Central memory CD8-positive, alpha-beta T cell (primary cell): ENCODE measurements around the gene FIP1L1.

Source experiments
- ATAC-seq: fragments of 150-1000 bp; cut with Tn5 transposase; replicated peaks from 2 replicates; pipeline ENCODE4 v1.10.0; 2022; ENCODE audit warnings: mild to moderate bottlenecking, moderate FRiP score, moderate number of reproducible peaks; ENCODE audit not compliant: poor library complexity, severe bottlenecking; ENCODE audit errors: extremely low read depth
- DNase-seq, 2 donors: peaks; one replicate each; pipeline ENCODE4 v3.0.0; 2021; ENCODE audit warnings: low spot score in 2 of 2
- H3K27ac Mint-ChIP-seq: one replicate; pipeline ENCODE4 v1.8.0; 2022; ENCODE audit warnings: low read depth, mild to moderate bottlenecking, moderate library complexity, mixed read lengths
- H3K27me3 Mint-ChIP-seq: one replicate; pipeline ENCODE4 v1.8.0; 2022; ENCODE audit warnings: mixed read lengths
- H3K36me3 Mint-ChIP-seq: one replicate; pipeline ENCODE4 v1.8.0; 2022; ENCODE audit warnings: mild to moderate bottlenecking, moderate library complexity, mixed read lengths; ENCODE audit not compliant: insufficient read depth
- H3K4me1 Mint-ChIP-seq: one replicate; pipeline ENCODE4 v1.8.0; 2022; ENCODE audit warnings: mixed read lengths
- H3K4me3 Mint-ChIP-seq: one replicate; pipeline ENCODE4 v1.8.0; 2022; ENCODE audit warnings: mild to moderate bottlenecking, moderate library complexity, mixed read lengths
- H3K9me3 Mint-ChIP-seq: one replicate; pipeline ENCODE4 v1.8.0; 2022; ENCODE audit warnings: mixed read lengths

Gene FIP1L1

GRCh38 chr4:53500546-53500945, 123.1 kb downstream of the FIP1L1 start:
- Mint-ChIP-seq H3K4me3 (no peak overlapping the region), H3K36me3 (no peaks in the 10 kb centered on the region), H3K4me1 (no peaks in the 10 kb centered on the region), H3K27ac (no peak overlapping the region), H3K9me3 (no peaks in the 10 kb centered on the region), H3K27me3 (peaks cover 4% of the 10 kb centered on the region)
- DNase-seq (no peak), ATAC-seq (no peak)

GRCh38 chr4:53501561-53501960, 124.1 kb downstream of the FIP1L1 start:
- ATAC-seq (no peak), DNase-seq (no peak)
- Mint-ChIP-seq H3K36me3 (no peaks in the 10 kb centered on the region), H3K9me3 (no peaks in the 10 kb centered on the region), H3K27me3 (peaks cover 10% of the 10 kb centered on the region), H3K27ac (no peak overlapping the region), H3K4me1 (no peaks in the 10 kb centered on the region), H3K4me3 (no peak overlapping the region)

DNA sequence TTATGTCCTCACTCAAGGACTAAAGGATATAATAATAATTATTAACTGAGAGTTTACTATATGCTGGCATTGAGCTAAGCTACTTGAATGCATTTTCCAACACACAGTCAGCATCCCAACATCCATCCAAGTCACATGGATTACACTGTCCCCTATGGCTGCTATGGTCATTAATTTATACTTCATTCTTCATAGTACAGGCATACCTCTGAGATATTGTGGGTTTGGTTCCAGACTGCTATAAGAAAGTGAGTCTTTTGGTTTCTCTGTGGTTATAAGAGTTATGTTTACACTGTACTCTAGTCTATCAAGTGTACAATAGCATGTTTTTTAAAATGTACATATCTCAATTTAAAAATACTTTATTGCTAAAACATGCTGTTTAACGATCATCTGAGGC, 124.7 kb downstream of the FIP1L1 start:
- H3K36me3 Mint-ChIP-seq, result no peaks in the 10 kb centered on the region
- H3K4me3 Mint-ChIP-seq, result no peak overlapping the region
- ATAC-seq (no peak), DNase-seq (no peak)
- peaks cover 10% of the 10 kb centered on the region for H3K27me3 Mint-ChIP-seq
- no peaks in the 10 kb centered on the region for H3K4me1 Mint-ChIP-seq
- no peaks in the 10 kb centered on the region for H3K9me3 Mint-ChIP-seq
- no peak overlapping the region for H3K27ac Mint-ChIP-seq

DNA sequence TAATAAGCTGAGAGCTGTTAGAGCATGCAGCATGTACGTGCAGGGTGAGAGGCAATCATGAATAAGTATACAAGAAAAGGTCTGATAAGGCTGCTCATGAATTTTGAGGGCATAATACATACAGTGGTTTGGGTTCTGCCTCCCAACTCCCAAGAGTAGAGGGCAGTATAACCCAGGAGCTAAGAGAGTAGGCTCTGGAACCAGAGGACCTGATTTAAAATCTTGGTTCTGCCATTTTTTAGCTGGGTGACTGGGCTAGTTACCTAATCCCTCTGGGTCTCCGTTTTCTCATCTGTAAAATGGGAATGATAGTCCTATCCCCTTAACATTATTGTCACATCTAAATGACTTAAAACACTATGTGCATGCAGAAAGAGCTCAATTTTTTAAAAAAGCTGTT, 128.5 kb downstream of the FIP1L1 start:
- H3K36me3 Mint-ChIP-seq, result peaks cover 2% of the 10 kb centered on the region
- peaks cover 23% of the 10 kb centered on the region for H3K27me3 Mint-ChIP-seq
- ATAC-seq (no peak), DNase-seq (no peak)
- no peaks in the 10 kb centered on the region for H3K4me1 Mint-ChIP-seq
- H3K4me3 Mint-ChIP-seq, result no peak overlapping the region
- H3K27ac Mint-ChIP-seq, result no peak overlapping the region
- no peaks in the 10 kb centered on the region for H3K9me3 Mint-ChIP-seq

GRCh38 chr4:53507058-53507457, 129.6 kb downstream of the FIP1L1 start:
- no peaks in the 10 kb centered on the region for H3K9me3 Mint-ChIP-seq
- no peak for DNase-seq
- no peak for ATAC-seq
- H3K4me3 Mint-ChIP-seq, result no peak overlapping the region
- H3K4me1 Mint-ChIP-seq, result no peaks in the 10 kb centered on the region
- peaks cover 2% of the 10 kb centered on the region for H3K36me3 Mint-ChIP-seq
- no peak overlapping the region for H3K27ac Mint-ChIP-seq
- H3K27me3 Mint-ChIP-seq, result peaks cover 32% of the 10 kb centered on the region

DNA sequence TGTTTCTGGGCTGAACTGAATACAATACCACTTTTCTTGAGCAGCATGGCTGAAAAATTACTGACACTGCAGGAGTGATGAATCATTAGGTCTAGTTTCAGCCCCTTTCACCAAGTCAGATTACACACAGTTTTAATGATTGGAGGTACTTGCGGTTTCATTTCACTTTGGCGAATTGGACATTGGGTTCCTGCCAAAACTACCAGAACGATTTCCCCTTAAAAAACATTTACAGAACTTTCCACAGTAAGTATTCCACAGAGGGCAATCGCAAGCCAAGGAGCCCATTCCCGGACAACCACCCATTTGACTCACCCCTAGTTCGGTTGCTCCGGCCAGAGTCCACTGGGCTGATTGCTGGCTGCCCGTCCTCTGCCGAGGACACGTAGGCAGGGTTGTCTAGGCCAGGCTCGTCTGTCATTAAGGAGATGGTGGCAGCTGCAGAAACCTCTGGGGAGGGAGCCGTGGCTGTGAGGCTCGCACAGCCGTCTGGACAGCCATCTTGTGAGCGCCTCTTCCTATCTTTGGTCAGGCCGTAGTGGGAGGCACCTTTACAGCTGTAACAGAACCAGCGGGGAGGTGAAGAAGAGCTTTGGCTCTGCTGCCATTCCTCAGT, 130.3 kb downstream of the FIP1L1 start:
- Mint-ChIP-seq H3K4me3 (no peak overlapping the region), H3K27ac (no peak overlapping the region), H3K27me3 (peaks cover 40% of the 10 kb centered on the region), H3K9me3 (no peaks in the 10 kb centered on the region), H3K36me3 (peaks cover 2% of the 10 kb centered on the region), H3K4me1 (no peaks in the 10 kb centered on the region)
- ATAC-seq (no peak), DNase-seq (no peak)

GRCh38 chr4:53508446-53508845, 131.0 kb downstream of the FIP1L1 start:
- Mint-ChIP-seq H3K36me3 (peaks cover 2% of the 10 kb centered on the region), H3K27me3 (peaks cover 46% of the 10 kb centered on the region), H3K4me1 (no peaks in the 10 kb centered on the region), H3K9me3 (no peaks in the 10 kb centered on the region), H3K4me3 (no peak overlapping the region), H3K27ac (no peak overlapping the region)
- ATAC-seq (no peak), DNase-seq (no peak)

DNA sequence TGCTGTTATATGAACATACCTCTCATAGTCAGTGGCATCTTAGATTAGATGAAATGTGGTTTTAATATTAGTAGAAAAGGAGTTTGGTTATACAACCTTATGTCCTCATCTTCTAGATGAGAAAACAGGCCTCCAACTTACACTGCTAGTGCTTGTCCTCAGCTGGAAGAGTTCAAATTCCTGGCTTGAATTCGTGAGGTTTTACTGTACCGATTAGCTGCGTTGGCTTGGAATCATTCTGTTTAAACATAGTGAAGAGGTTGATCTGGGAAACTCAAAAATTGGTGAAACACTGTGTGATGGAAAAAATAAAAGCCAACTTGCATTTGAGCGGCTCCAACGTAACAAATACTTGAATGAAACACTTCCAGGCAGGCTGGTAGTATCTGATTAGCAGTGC, 132.9 kb downstream of the FIP1L1 start:
- peaks cover 56% of the 10 kb centered on the region for H3K27me3 Mint-ChIP-seq
- H3K27ac Mint-ChIP-seq, result no peak overlapping the region
- H3K9me3 Mint-ChIP-seq, result no peaks in the 10 kb centered on the region
- H3K4me3 Mint-ChIP-seq, result no peak overlapping the region
- no peaks in the 10 kb centered on the region for H3K4me1 Mint-ChIP-seq
- peaks cover 2% of the 10 kb centered on the region for H3K36me3 Mint-ChIP-seq
- DNase-seq (no peak), ATAC-seq (no peak)
